Measurements from ENCODE around the gene ARMC2.
"Not testable (repeated sequence)": the region's sequence is repeated elsewhere in the genome, so short reads cannot be mapped to it uniquely, and the experiment has no call there.

The ARMC2 gene

DNA sequence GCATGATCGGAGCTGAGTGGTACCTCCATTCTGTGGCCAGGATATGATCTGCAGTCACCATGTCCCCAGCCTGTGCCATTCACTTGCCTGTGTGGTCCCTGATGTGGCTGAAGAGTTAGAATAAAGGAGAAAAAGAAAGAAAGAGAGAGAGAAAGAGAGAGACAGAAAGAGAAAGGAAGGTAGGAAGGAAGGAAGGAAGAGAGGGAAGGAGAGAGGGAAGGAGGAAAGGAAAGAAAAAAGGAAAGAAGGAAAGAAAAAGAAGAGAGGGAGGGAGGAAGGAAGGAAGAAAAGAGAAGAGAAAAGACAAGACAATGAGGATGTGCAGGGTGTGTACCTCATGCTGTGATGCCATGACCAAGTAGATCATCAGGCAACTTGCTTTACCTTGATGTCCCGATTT lies 22.1 kb downstream of the ARMC2 start:
- no peak for DNase-seq (ENCODE audit: low read depth)

DNA sequence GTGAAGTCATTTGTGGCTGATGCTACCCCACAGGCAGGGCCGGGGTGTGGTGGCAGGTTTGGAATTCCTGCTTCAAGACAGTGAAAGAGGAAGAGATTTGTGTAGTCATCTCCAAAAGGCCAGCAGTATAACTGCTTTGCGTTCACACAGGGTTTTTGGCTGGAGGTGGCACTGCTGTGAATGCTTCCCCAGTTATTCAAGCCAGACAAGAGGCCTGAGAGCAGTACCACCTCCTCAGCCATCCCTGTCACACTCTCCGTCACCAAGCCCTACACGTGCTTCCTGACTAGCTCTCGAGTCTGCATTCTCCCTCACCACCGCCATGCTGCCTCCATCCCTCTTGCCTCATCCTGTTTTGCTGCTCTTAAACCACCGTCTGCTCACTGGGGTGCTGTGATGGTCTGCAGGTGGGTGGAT lies 23.9 kb downstream of the ARMC2 start:
- no peak for DNase-seq (ENCODE audit: low read depth)

DNA sequence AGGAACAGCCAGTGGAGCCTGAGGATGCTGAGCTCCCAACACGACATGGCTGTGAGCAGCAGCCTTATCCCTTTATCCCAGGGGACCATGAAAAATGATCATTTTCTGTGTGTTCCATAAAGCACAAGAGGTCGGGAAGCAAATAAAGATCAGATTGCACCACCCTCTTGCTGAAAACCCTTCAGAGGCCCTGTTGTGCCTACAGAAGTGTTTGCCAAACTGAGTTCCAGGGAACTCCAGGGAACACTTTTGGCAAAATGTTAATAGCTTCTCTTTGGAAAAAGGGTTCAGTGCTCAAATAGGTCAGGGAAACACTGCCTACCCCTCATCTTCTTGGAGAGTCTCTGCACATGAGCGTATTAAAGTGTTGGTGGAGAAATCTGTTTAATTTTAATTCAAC lies 24.4 kb downstream of the ARMC2 start:
- DNase-seq (ENCODE audit: low read depth), result no peak

DNA sequence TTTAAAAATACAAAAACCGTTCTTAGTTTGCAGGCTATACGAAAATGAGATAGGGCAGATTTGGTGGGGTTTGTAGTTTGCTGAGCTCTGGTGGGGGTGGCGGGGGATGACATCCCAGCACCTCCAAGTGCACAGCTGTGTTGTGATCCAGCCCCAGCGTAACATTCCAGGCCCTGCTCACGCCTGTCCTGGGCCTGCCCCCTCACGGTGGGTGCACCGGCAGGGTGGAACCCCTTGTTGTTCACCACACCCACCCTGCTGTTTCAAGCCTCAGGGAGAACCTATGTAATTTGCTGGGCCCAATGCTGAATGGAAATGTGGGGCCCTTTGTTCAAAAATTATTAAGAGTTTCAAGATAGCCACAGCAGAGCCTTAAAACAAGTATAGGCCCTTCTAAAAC lies 25.0 kb downstream of the ARMC2 start:
- no peak for DNase-seq (ENCODE audit: low read depth)

DNA sequence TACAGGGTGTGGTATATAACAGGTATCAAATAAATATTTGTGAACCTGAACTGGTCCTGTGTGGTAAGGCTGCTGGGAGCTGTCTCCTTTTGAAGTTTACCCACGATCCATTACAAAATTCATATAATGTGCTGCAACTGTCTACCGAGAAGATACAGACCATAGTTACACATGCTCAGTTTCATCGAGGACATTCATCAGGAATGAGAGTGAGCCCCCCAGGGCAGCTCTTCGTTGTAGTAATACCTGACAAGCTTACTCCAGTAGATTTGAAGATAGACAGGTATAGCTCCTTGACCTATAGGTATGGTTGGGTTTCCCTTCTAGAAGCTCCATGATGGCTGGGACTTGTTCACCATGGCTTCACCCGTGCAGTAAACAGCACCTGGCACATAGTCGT lies 25.7 kb downstream of the ARMC2 start:
- no peak for DNase-seq (ENCODE audit: low read depth)

DNA sequence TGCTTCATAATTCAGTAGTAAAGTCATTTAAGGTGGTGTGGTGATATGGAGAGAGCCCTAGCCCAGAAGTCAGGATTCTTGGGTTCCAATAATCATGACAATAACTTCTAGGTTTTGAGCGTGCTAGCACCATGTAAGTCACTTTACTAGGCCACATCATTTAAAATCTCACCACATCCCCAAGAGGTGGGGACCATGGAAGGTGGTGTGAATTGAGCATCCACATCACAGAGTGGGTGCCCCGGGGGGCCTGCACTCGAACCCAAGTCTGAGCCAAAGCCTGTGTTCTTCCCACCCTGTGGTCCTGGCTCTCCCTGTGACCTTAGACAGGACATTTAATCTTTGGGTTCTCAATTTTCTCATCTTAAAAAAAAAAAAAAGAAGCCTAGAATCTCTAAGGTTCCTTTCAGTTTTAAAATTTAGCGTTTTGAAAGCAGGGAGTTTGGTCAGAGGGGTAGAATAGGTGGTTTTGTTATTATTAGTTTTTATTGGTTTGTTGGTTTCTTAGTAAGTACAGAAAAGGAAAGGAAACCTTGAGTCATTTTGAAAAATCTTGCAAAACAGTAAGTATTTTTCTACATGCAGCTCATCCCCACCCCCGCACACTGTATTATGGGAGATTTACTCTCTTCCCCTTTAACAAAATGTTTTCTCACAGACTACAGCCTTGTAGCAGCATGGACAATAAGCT lies 26.4 kb downstream of the ARMC2 start:
- no peak for DNase-seq (ENCODE audit: low read depth)

DNA sequence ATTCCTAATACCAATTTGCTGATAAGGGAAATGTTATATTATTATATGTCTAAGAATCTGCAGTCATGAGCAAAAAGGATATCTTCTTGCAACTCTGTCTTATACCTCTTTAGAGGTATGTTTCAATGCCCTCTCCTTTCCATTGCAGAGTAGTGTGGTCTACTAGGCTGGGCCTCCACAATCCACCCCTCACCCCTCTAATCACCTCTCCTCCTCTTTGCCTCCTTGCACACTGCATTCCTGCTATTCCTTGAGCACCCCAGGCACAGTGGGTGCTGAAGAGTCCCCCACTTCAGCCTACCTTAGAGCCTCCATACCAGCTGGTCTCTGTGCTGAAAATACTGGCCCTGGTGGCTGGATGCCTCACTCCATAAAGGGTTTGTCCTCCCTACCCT lies 26.9 kb downstream of the ARMC2 start:
- DNase-seq (ENCODE audit: low read depth), result no peak

DNA sequence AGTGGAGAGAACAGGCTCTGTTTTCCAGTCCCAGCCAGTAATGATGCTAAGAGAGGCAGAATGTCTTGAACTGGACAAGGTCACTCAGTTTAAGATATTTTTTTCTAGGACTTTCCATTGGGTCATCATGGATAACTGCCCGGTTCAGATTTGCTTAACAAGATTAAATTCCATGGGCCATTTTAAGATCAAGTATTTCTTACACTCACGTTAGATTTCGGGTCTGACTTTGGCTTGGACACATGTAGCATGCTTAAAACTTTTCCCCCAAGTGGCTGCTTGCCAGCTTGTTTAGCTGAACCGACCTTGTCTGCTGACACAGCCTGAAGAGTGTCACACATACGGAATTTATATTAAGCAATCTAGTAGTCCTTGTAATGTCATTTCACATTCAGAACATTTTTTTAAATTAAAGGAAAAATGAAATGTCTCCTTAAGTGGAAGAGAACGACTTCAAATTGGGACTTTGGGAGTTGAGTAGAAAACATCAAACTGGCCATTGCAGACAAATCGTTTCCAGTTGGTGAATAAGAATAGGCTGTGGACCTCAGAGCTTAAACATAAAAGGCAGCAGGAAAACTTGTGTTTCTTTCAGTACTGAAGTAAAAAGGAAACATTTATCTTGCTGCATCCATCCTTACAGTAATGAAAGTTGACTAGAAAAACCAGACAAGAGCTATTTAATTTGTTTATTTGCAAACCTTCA lies 29.0 kb downstream of the ARMC2 start:
- no peak for DNase-seq (ENCODE audit: low read depth)

DNA sequence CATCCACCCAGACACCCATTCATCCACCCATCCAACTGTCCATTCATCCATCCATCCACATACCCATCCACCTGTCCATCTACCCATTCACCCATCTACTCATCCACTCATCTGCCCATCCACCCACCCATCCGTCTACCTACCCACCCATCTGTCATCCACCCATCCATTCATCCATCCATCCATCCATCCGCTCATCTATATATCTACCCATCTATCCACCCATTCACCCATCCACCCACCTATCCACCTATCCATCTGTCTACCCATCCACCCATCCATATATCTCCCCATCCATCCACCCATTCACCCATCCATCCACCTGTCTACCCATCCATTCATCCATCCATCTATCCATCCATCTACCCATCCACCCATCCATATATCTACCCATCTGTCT lies 30.7 kb downstream of the ARMC2 start:
- no peak for DNase-seq (ENCODE audit: low read depth)

DNA sequence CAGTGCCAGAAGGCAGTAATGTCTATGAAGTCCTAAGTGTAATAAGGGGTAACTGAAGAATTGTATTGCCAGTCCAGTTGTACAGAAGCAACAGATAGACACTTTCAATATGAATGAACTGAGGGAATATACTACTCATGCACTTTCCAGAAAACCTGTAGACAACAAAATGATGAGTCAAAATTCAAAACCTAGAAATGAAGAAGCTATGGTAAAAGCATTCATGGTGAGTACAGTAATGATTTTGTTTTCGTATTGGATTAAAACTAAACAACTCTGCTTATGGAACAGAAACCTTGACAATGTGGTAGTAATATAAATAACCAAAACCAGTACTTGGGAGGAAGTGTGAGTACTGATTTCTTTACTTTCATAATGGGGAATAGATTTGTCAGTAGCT lies 35.0 kb downstream of the ARMC2 start:
- DNase-seq (ENCODE audit: low read depth), result no peak

DNA sequence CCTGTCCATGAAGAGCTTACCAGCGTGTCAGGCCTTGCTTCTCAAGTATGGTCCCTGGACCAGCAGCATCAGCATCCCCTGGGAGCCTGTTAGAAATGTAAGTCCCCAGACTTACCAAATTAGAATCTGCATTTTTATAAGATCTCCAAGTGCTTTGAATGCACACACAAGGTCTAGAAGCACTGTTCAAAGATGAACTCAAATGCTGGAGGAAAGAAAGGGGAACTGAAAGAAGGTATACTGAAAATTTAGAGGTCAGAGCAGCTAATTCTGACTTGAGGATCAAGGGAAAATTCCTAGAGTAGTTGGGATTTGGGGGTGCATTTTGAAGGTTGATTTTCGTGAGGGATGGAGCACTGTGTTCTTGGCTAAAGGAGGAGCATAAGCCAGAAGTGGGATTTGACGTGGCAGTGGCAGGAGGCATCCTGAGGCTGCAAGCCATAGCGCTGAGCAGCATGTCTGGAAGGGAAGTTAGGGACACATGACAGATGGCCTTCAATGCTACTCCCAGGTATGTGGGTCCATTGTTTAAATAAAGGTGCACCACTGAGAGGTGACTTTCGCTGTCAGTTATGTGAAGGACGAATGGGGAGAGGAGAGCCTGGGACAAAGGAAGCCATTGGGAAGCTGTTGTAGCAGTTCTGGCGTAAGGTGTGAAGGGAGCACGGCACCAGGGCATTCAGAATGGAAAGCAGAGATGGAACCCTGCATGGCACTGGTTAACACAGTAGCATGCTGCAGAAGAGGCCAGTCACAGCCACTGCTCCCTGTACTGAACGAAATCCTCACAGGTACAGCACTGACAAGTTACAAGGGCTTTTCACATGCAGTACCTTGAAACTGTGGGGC lies 36.2 kb downstream of the ARMC2 start:
- no peak for DNase-seq (ENCODE audit: low read depth)

DNA sequence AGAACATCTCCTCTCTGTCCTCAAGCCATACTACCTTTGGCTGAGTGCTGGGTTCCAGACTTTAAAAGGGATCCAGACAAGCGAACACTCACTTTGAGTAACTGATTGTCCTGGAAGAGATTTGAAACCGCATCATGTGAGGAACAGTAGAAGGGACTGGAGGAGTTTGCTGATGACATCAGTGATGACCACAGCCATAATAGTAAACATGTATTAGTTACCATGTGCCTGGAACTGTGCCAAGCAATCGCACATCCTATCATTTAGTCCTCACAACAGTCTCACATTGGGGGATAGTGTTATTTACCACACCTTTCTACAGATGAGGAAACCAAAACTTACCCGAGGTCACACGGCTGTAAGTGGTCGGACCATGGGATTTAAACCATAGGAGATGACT lies 39.8 kb downstream of the ARMC2 start:
- no peak for DNase-seq (ENCODE audit: low read depth)

DNA sequence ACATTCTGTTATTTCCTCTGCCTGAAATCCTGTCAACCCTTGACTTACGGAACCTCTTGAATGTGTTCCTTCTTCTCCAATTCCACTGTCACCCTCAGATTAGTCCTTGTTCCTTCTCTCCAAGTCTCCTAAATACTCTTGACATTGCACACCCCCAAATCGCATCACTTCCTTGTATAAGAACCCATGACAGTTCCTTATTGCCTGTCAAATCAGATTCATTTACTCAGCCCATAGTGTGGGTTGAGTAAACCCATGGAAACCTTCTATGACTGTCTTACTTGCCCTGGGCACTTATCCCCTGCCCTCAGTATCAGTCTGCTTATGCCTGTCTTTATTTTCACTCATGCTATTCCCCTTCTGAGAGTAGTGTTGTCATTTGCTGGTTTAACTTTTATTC lies 40.5 kb downstream of the ARMC2 start:
- no peak for DNase-seq (ENCODE audit: low read depth)

DNA sequence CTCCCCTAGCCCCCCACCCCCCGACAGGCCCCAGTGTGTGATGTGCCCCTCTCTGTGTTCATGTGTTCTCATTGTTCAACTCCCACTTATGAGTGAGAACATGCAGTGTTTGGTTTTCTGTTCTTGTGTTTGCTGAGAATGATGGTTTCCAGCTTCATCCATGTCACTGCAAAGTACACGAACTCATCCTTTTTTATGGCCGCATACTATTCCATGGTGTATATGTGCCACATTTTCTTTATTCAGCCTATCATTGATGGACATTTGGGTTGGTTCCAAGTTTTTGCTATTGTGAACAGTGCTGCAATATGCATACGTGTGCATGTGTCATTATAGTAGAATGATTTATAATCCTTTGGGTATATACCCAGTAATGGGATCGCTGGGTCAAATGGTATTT lies 42.7 kb downstream of the ARMC2 start:
- DNase-seq (ENCODE audit: low read depth), result not testable (repeated sequence)

DNA sequence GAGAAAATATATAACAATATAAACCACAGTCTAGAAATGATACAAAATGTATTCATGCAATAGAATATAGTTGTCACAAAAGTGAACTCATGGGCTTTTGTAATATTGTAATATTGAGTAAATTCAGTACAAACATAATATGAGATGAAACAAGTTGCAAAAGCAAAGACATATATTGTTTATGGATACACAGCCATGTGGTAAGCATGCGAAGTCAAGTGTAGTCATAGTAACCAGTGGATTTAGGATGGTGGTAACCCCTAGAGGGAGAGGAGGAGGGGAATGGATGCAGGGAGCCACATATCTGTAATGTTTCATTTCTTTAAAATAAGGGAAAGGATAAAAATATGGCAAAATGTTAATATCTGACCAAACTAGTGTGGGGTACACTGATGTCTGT lies 47.3 kb downstream of the ARMC2 start:
- DNase-seq (ENCODE audit: low read depth), result no peak

DNA sequence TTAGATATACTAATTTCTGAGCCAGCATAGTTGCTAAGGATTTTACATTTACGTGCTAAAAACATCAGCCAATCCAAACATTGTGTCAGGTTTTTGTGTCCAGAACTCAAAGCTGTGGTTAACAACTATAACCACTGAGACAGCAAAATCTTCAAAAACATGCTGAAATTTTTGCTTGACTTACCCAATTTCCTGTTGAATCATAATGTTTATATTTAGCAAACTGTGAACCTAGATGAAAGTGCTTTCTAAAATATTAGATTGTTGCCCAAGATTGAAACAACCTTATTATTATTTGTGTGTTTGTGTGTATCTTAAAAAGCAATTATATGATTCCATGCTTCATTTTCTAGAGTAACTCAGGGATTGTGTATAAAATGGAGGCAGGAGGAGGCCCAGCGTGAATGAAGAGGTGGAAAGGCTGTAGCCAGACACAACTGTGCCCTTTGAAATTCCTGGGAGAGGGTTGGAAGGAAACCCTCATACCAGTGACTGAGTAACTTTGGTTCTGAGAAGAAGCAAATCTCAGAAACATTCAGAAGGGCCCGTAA lies 48.0 kb downstream of the ARMC2 start:
- no peak for DNase-seq (ENCODE audit: low read depth)

DNA sequence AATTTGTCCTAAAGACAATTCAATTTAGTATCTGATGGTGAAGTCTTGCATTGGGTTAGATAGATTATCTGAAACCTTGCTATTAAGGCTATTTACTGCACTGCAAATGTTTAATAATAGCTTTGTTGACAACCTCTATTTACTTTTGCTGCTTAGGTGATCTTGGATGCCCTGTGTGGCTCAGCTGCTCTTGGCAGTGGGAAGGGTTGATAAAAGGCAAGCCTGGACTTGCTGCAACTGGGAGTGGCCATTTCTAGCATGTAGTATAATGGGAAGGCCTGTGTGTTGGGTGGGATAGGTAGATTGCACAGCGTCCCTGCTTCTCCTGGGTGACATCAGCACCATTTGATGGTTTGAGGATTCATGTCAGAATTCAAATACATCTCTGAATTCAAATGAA lies 49.1 kb downstream of the ARMC2 start:
- no peak for DNase-seq (ENCODE audit: low read depth)

DNA sequence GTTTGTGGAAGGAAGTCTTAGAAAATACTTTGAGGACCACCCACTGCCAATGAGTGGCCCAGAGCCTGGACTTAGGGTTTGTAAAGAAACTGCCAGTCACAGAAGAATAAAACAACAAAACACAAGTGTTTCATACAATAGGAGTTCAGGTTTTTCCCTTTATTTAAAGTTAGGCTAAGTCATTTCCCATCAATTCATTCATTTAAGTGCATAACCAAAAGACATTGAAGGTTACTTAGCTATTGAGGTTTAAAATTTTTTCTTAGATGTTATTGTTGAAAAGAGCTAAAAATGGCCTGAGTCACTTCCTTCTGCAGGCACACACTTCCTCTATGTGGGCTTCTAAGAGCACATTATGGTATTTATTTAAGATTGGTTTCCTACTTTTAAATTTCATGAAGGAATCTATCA lies 54.2 kb downstream of the ARMC2 start:
- no peak for DNase-seq (ENCODE audit: low read depth)

DNA sequence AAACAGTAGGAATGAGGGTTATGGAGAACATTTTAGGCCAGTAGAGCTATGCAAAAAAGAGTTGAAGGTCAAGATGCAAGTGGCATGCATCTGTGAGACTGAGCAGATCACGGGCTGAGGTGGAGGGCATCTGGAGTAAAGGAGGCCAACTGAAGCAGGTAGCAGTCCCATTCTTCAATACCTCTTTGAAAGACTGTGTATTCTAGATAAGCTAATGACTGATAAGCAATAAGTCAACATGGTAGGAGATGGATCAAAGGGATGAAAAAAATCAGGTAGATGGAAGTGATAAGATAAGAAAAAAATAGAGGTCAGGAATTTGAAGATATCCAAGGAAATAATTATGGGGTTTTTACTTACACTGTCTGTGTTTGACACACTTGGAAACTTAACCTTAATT lies 55.6 kb downstream of the ARMC2 start:
- DNase-seq (ENCODE audit: low read depth), result no peak

DNA sequence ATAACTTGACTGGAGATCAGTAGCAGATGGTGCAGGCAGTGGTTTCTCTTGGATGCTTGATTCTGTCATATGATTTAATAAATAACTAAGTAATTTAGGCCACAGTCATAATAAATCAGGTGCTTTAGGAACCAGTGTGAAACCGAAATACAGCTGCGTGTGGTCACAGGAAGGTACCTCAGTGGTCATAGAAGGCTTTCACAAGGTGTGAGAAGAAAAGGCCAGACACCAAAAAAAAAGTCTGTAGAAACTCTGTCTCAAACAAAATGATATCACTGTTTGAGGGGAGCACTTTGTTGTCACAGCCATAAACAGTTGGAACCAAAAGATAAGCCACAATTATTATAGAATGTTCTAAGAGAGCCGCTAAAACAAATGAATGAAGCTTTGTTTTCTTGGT lies 56.5 kb downstream of the ARMC2 start:
- DNase-seq (ENCODE audit: low read depth), result no peak

DNA sequence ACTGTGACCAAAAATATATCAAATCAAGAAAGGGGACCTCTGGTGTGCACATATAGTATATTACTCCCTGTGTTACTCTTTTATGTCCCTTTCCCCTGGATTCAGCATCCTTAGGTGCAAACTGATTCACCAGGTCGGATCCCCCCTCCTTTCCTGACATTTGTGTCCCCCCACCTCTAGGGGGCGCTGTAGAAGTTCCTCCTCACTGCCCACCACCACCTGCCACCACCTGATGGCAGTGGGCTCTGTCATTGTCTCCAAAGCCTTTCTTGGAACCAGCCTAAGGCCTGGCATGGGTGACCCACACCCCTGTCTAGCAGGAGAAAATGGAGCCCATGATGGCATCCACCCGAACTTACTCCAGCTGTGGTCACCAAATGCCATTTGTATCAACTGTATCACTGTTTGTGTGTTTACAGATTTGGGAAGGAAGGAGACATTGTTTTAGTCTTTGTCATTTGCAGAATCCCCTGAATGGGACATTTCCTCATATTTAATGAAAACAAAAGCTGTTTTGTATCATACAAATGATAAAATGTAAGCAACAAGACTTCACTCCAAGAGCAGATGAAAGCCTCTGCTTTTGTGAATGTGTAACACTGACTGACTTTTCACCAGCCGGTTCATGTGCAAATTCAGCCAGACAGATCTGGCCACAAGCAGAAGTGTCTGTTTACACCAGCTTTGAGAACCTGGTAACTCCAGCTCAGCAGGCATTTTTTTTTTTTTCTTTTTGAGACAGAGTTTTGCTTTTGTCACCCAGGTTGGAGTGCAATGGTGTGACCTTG lies 66.2 kb downstream of the ARMC2 start:
- DNase-seq (ENCODE audit: low read depth), result no peak

DNA sequence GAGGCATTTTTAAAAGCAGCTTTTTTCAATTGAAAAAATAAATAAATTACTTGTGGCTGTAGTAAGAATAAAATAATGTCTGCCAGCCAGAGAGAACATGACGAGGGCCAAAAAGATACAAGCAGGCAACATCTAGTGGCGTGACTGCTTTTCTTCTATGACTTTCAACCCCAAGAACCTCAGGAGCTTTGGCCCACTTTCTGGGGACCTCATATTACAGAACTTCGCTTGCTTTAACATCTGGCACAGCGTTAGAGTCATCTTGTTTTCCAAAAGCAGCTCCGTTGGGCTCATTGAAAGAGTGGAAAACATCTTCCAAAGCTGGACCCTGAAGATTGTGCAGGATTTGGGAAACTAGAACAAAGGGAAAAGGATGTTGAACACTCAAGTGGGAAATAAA lies 67.0 kb downstream of the ARMC2 start:
- DNase-seq (ENCODE audit: low read depth), result no peak
